ENCODE data around the gene TMBIM1. TPM values are rescaled to one million over a fixed set of nuclear protein-coding genes. Genes with fewer than 3 reads are reported as not detected.

The TMBIM1 gene
- total RNA-seq, 1 experiment from 2014 or later = 23.5 TPM

DNA sequence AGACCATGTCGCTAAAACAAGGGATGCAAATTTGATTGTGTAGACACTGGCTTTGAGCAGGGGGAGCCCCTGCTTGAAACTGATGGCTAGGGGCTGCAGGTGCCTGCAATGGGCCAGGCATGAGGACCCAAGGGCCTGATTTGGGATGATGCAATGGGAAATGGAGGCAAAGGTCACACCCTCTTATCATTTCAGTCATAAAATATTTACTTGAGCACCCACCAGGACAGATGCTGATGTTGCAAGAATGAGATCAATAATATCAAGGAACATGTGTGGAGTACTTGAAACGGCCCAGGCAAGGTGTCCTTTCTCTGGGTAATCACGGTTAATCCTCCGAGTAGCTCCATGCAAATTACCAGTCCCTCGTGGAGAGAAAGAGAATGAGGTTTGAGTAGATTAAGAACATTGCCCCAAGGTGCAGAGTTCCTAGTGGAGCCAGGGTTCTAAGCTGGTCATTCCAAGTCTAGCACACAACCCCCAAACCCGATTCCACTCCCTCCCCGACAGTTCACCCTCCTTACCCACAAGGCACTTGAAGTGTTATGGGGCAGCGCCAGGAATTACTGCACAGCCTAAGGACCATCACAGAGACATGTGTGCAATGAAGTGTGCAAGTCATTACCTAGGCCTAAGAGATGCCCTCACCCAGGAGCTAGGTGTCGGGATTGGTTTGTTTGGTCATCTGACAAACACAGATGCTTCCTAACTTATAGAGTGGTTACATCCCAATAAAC is 14.0 kb upstream of the TMBIM1 start:
- DNase-seq (ENCODE audit: low spot score) (no peak), ATAC-seq (no peak)
- no peak overlapping the region for H3K4me3 Mint-ChIP-seq
- POLR2A ChIA-PET = no interaction called here
- H3K27ac Mint-ChIP-seq = no peak overlapping the region
- CTCF ChIA-PET = interaction anchor here (1.9 to 2.6 kb wide), 2 partner anchors 50 to 90 kb away, joined by 8 to 9 read pairs; partner anchors contain the start of gene CATIP
- H3K36me3 Mint-ChIP-seq = no peaks in the 10 kb centered on the region
- H3K9me3 Mint-ChIP-seq = peaks cover 3% of the 10 kb centered on the region
- TF ChIP-seq, protein P1, sequence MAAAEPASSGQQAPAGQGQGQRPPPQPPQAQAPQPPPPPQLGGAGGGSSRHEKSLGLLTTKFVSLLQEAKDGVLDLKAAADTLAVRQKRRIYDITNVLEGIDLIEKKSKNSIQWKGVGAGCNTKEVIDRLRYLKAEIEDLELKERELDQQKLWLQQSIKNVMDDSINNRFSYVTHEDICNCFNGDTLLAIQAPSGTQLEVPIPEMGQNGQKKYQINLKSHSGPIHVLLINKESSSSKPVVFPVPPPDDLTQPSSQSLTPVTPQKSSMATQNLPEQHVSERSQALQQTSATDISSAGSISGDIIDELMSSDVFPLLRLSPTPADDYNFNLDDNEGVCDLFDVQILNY (CRISPR knock-in tag; IDR thresholded peaks at IDR 0.05) = no peak
- TF ChIP-seq GABPB1 (CRISPR knock-in tag; IDR thresholded peaks at IDR 0.05) = peak; percentile 87
- no peaks in the 10 kb centered on the region for H3K4me1 Mint-ChIP-seq
- no peaks in the 10 kb centered on the region for H3K27me3 Mint-ChIP-seq (ENCODE audit: low read depth)

DNA sequence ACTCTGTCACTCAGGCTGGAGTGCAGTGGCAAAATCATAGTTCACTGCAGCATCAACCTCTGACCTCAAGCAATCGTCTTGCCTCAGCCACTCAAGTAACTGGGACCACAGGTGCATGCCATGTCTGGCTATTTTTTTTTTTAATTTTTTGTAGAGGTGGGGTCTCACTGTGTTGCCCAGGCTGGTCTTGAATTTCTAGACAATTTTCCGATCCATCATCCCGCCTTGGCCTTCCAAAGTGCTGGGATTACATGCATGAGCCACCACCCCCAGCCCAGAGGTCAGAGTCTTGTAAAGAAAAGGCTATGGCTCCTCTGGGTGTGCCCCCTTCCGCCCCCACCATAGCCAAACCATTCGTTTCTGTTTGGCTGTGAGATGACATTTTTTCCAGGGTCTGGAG is 13.1 kb upstream of the TMBIM1 start:
- ATAC-seq (no peak), DNase-seq (ENCODE audit: low spot score) (no peak)
- Mint-ChIP-seq H3K27ac (no peak overlapping the region), H3K4me3 (no peak overlapping the region), H3K9me3 (peaks cover 3% of the 10 kb centered on the region), H3K4me1 (no peaks in the 10 kb centered on the region), H3K27me3 (ENCODE audit: low read depth) (no peaks in the 10 kb centered on the region), H3K36me3 (no peaks in the 10 kb centered on the region)
- ChIA-PET POLR2A (no interaction called here), CTCF (interaction anchor here (1.7 kb wide), 1 partner anchor 51 kb away, joined by 12 read pairs; the partner anchor contains the start of gene CATIP)
- TF ChIP-seq TP53 (CRISPR knock-in tag; IDR thresholded peaks at IDR 0.05) (no peak), RELA (CRISPR knock-in tag; IDR thresholded peaks at IDR 0.05; ENCODE audit: borderline replicate concordance) (no peak), FOXP1 (CRISPR knock-in tag; IDR thresholded peaks at IDR 0.05; ENCODE audit: borderline replicate concordance) (no peak), ZBTB21 (CRISPR knock-in tag; IDR thresholded peaks at IDR 0.05; ENCODE audit: borderline replicate concordance) (no peak), CBFB (CRISPR knock-in tag; IDR thresholded peaks at IDR 0.05; ENCODE audit: low read depth) (no peak), TEAD4 (CRISPR knock-in tag; IDR thresholded peaks at IDR 0.05) (no peak), IRF2 (CRISPR knock-in tag; IDR thresholded peaks at IDR 0.05; ENCODE audit: borderline replicate concordance, low read depth) (no peak), ZNF263 (CRISPR knock-in tag; IDR thresholded peaks at IDR 0.05; ENCODE audit: low read depth) (no peak)
- TF ChIP-seq, protein P2, sequence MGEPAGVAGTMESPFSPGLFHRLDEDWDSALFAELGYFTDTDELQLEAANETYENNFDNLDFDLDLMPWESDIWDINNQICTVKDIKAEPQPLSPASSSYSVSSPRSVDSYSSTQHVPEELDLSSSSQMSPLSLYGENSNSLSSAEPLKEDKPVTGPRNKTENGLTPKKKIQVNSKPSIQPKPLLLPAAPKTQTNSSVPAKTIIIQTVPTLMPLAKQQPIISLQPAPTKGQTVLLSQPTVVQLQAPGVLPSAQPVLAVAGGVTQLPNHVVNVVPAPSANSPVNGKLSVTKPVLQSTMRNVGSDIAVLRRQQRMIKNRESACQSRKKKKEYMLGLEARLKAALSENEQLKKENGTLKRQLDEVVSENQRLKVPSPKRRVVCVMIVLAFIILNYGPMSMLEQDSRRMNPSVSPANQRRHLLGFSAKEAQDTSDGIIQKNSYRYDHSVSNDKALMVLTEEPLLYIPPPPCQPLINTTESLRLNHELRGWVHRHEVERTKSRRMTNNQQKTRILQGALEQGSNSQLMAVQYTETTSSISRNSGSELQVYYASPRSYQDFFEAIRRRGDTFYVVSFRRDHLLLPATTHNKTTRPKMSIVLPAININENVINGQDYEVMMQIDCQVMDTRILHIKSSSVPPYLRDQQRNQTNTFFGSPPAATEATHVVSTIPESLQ (CRISPR knock-in tag; IDR thresholded peaks at IDR 0.05) = no peak
- TF ChIP-seq, protein P3, sequence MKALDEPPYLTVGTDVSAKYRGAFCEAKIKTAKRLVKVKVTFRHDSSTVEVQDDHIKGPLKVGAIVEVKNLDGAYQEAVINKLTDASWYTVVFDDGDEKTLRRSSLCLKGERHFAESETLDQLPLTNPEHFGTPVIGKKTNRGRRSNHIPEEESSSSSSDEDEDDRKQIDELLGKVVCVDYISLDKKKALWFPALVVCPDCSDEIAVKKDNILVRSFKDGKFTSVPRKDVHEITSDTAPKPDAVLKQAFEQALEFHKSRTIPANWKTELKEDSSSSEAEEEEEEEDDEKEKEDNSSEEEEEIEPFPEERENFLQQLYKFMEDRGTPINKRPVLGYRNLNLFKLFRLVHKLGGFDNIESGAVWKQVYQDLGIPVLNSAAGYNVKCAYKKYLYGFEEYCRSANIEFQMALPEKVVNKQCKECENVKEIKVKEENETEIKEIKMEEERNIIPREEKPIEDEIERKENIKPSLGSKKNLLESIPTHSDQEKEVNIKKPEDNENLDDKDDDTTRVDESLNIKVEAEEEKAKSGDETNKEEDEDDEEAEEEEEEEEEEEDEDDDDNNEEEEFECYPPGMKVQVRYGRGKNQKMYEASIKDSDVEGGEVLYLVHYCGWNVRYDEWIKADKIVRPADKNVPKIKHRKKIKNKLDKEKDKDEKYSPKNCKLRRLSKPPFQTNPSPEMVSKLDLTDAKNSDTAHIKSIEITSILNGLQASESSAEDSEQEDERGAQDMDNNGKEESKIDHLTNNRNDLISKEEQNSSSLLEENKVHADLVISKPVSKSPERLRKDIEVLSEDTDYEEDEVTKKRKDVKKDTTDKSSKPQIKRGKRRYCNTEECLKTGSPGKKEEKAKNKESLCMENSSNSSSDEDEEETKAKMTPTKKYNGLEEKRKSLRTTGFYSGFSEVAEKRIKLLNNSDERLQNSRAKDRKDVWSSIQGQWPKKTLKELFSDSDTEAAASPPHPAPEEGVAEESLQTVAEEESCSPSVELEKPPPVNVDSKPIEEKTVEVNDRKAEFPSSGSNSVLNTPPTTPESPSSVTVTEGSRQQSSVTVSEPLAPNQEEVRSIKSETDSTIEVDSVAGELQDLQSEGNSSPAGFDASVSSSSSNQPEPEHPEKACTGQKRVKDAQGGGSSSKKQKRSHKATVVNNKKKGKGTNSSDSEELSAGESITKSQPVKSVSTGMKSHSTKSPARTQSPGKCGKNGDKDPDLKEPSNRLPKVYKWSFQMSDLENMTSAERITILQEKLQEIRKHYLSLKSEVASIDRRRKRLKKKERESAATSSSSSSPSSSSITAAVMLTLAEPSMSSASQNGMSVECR (CRISPR knock-in tag; IDR thresholded peaks at IDR 0.05; ENCODE audit: borderline replicate concordance) = no peak
- TF ChIP-seq, protein P4, sequence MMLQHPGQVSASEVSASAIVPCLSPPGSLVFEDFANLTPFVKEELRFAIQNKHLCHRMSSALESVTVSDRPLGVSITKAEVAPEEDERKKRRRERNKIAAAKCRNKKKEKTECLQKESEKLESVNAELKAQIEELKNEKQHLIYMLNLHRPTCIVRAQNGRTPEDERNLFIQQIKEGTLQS (CRISPR knock-in tag; conservative IDR thresholded peaks at IDR 0.05) = no peak
- TF ChIP-seq, protein P5, sequence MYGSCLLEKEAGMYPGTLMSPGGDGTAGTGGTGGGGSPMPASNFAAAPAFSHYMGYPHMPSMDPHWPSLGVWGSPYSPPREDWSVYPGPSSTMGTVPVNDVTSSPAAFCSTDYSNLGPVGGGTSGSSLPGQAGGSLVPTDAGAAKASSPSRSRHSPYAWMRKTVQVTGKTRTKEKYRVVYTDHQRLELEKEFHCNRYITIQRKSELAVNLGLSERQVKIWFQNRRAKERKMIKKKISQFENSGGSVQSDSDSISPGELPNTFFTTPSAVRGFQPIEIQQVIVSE (CRISPR knock-in tag; IDR thresholded peaks at IDR 0.05; ENCODE audit: borderline replicate concordance) = no peak
- TF ChIP-seq, protein P6, sequence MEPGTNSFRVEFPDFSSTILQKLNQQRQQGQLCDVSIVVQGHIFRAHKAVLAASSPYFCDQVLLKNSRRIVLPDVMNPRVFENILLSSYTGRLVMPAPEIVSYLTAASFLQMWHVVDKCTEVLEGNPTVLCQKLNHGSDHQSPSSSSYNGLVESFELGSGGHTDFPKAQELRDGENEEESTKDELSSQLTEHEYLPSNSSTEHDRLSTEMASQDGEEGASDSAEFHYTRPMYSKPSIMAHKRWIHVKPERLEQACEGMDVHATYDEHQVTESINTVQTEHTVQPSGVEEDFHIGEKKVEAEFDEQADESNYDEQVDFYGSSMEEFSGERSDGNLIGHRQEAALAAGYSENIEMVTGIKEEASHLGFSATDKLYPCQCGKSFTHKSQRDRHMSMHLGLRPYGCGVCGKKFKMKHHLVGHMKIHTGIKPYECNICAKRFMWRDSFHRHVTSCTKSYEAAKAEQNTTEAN (CRISPR knock-in tag; IDR thresholded peaks at IDR 0.05) = no peak

Data from WTC11 (cell line).